SK-N-SH treated with all-trans-retinoic acid at 6 μM for 48 hours (cell line): ENCODE measurements around the gene OR10H2.

Experiments
- TCF4 ChIP-seq: fragments of 250-450 bp; sonication (Bioruptor Pico); IDR thresholded peaks from 2 replicates; pipeline ENCODE4 v1.8.0; 2021; ENCODE audit warnings: mild to moderate bottlenecking, moderate library complexity, borderline replicate concordance
- TF ChIP-seq, protein P1 (sequence below): fragments of 250-450 bp; sonication (Bioruptor Pico); IDR thresholded peaks from 2 replicates; pipeline ENCODE4 v1.8.0; 2020; ENCODE audit warnings: mild to moderate bottlenecking, moderate library complexity, borderline replicate concordance
- TF ChIP-seq, protein P2 (sequence below): fragments of 250-450 bp; sonication (Bioruptor Pico); IDR thresholded peaks from 2 replicates; pipeline ENCODE4 v1.8.0; 2021; ENCODE audit warnings: low read depth, mild to moderate bottlenecking, moderate library complexity, borderline replicate concordance

DNA sequence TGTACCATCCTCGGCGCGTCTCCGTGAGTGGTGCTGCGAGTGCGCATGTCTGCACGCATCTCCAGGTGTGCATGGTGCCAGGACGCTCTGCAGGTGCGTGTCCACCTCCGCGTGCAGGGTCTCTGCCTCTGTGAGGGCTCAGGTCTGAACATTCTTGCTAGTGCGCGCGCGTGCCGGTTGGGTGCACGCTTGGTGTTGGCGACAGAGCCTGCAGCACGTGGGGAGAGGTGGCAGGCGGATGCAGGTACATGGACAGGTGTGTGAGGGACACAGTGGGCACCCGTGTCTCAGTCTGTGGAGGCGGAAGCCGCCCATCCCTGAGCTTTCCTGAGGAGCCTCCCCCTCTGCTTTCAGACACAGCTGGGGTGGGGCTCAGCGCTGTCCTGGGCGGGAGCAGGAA is 4.9 kb upstream of the OR10H2 start:
- TF ChIP-seq, protein P1, sequence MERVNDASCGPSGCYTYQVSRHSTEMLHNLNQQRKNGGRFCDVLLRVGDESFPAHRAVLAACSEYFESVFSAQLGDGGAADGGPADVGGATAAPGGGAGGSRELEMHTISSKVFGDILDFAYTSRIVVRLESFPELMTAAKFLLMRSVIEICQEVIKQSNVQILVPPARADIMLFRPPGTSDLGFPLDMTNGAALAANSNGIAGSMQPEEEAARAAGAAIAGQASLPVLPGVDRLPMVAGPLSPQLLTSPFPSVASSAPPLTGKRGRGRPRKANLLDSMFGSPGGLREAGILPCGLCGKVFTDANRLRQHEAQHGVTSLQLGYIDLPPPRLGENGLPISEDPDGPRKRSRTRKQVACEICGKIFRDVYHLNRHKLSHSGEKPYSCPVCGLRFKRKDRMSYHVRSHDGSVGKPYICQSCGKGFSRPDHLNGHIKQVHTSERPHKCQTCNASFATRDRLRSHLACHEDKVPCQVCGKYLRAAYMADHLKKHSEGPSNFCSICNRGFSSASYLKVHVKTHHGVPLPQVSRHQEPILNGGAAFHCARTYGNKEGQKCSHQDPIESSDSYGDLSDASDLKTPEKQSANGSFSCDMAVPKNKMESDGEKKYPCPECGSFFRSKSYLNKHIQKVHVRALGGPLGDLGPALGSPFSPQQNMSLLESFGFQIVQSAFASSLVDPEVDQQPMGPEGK (CRISPR knock-in tag): no peak
- TF ChIP-seq TCF4: no peak
- TF ChIP-seq, protein P2, sequence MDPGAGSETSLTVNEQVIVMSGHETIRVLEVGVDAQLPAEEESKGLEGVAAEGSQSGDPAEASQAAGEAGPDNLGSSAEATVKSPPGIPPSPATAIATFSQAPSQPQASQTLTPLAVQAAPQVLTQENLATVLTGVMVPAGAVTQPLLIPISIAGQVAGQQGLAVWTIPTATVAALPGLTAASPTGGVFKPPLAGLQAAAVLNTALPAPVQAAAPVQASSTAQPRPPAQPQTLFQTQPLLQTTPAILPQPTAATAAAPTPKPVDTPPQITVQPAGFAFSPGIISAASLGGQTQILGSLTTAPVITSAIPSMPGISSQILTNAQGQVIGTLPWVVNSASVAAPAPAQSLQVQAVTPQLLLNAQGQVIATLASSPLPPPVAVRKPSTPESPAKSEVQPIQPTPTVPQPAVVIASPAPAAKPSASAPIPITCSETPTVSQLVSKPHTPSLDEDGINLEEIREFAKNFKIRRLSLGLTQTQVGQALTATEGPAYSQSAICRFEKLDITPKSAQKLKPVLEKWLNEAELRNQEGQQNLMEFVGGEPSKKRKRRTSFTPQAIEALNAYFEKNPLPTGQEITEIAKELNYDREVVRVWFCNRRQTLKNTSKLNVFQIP (CRISPR knock-in tag): no peak
